ENCODE data around the gene F8A2. TPM values are rescaled to one million over a fixed set of nuclear protein-coding genes. Genes with fewer than 3 reads are reported as not detected.
"Not testable (repeated sequence)": the region's sequence is repeated elsewhere in the genome, so short reads cannot be mapped to it uniquely, and the experiment has no call there.

The F8A2 gene
- total RNA-seq: not detected
- long read RNA-seq: 0 reads

DNA sequence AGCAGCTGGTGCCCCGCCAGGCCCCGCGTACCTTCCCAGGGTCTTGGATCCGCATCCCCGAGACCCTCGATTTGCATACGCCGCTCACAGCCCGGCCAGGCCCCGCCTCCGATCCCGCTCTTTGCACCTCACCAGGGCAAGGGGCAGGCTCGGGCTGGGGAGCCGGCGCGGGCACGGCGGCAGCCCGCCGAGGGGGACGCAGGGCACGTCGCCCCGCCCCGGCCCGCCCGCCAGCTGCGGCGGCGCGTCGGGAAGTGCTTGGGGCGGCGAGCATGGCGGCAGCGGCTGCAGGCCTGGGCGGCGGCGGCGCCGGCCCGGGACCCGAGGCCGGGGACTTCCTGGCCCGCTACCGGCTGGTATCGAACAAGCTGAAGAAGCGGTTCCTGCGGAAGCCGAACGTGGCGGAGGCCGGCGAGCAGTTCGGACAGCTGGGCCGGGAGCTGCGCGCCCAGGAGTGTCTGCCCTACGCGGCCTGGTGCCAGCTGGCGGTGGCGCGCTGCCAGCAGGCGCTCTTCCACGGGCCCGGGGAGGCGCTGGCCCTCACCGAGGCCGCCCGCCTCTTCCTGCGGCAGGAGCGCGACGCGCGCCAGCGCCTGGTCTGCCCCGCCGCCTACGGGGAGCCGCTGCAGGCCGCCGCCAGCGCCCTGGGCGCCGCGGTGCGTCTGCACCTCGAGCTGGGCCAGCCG is at the start of gene F8A2:
TSS of gene F8A2 (plus strand) at position 253 of the 686 bp plus-strand sequence. CDS start at position 273, 20 bp downstream.
- DNase-seq (ENCODE audit: low spot score): not testable (repeated sequence)

DNA sequence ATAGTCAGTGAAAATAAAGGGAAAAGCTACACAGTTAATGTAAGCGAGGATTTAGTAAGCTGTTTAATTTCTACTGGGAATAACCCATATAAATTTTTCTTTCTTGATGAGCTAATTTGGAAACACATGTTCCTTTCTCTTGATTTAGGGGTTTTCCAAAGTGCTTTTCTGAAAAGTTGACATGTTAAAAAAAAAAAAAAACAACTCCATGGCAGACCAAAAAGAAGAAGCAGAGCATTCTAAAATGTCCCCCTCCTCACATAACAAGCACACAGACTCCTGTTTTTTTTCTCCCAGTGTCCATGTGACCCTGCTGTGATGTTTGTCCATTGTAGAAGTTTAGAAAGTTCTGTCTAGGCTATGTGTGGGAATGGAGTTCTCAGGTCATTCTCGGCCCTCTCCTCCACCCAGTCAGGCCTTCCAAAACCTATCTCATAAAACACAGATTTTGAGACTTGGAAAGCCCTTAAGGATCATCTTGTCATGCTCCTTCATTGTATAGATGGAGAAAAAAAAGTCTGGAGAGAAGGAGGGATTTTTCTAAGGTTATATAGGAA is 48.3 kb upstream of the F8A2 start:
- DNase-seq (ENCODE audit: low spot score): no peak

- DNase-seq (ENCODE audit: low spot score): no peak
Observed at GRCh38 chrX:155334486-155335336, 47.2 kb upstream of the F8A2 start, which contains the start of gene CLIC2. CLIC2 (minus strand) TSS chrX:155334614; CDS start chrX:155334427, 187 bp downstream.

- DNase-seq (ENCODE audit: low spot score): not testable (repeated sequence)
Observed at GRCh38 chrX:155335337-155335712, 46.6 kb upstream of the F8A2 start.

DNA sequence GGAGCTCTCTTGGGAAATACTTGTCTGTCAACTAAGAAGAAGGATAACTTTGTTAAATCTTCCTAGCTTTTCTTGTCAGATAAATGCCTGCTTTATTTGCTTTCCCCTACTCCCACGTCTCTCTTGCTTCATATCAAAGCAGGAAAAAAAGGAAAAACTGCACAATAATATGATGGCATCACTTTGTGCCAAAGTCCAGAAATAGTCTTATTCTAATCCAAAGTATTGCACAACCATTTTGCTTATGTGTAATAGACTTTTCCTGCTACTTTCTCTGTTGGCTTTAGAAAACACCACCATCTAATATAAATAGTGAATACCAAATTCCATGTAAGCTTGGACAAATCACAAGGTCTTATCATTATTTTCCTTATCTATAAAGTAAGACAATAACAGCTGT is 36.2 kb upstream of the F8A2 start:
- not testable (repeated sequence) for DNase-seq (ENCODE audit: low spot score)

GRCh38 chrX:155349448-155349847 is 32.4 kb upstream of the F8A2 start:
- DNase-seq (ENCODE audit: low spot score): not testable (repeated sequence)

- DNase-seq (ENCODE audit: low spot score): not testable (repeated sequence)
Observed at GRCh38 chrX:155363712-155364111, 18.2 kb upstream of the F8A2 start.

DNA sequence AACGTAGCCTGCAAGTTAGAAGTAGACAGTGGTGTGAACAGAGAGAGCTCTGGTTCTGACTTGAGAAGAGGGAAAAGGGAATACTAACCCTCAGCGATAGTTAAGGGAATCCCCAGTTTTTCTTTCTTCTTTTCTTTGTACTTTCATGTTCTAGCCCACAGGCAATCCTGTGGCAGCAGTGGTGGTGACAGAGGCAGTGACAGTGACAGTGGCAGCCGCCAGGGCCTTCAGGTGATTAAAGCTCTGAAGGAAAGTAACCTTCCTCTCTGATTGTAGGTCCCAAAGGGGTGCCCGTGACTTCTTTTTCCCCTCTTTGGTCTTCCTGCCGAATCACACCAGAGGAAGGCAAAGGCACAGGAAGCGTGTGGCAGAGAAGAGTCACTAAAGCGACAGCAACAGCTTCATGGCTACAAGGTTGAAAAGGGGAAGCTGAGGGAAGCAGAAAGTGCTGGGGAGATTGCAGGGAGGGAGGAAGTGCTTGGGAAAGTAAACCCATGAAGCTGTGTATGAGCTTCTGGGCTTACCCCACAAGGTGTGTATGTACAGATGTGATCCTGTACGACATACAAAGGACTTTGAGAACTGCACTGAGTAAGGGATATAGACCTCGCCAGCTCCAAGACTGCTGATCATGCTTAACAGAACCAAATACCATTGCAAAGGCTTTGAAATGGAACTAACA is 8.0 kb upstream of the F8A2 start:
- not testable (repeated sequence) for DNase-seq (ENCODE audit: low spot score)

- not testable (repeated sequence) for DNase-seq (ENCODE audit: low spot score)
Observed at GRCh38 chrX:155379802-155380201, 2.1 kb upstream of the F8A2 start.

DNA sequence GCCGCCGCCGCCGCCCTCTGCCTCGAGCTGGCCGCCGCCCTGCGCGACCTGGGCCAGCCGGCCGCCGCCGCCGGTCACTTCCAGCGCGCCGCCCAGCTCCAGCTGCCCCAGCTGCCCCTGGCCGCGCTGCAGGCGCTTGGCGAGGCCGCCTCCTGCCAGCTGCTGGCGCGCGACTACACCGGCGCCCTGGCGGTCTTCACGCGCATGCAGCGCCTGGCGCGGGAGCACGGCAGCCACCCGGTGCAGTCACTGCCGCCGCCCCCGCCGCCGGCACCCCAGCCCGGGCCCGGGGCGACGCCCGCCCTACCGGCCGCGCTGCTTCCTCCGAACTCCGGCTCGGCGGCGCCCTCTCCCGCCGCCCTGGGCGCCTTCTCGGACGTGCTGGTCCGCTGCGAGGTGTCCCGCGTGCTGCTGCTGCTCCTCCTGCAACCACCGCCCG is 653 bp downstream of the F8A2 start:
- DNase-seq (ENCODE audit: low spot score): not testable (repeated sequence)

GRCh38 chrX:155389634-155390033 is 7.7 kb downstream of the F8A2 start:
- no peak for DNase-seq (ENCODE audit: low spot score)

DNA sequence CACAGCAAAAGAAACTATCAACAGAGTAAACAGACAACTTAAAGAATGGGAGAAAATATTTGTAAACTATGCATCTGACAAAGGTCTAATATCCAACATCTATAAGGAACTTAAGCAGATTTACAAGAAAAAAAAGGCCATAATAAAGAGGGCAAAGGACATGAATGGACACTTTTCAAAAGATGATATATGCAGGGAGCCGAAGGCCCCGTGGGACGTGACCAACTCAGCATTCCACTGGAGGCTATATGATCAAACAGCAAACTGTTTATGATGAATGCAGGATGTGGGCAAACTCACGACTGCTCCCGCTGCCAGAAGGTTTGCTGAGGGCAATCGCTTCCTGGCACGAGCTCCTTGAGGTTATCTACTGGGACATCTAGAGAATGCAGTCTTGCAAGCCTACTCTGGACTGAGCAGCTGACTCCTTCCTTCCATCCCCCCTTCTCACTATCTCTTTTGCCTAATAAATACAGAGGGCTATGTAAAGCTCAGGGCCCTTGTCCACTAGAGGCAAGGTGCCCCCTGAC is 12.9 kb downstream of the F8A2 start:
- not testable (repeated sequence) for DNase-seq (ENCODE audit: low spot score)

DNA sequence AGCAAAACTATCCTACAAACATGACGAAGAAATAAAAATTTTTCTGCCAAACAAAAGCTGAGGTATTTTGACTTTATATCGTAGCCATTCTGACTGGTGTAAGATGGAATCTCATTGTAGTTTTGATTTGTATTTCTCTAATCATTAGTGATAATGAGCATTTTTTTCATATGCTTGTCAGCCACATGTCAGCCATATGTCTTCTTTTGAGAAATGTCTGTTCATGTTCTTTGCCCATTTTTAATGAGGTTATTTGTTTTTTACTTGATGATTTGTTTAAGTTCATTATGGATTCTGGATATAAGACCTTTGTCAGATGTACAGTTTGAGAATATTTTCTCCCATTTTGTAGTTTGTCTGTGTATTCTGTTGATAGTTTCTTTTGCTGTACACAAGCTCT is 24.5 kb downstream of the F8A2 start:
- no peak for DNase-seq (ENCODE audit: low spot score)

GRCh38 chrX:155417769-155418168 is 35.9 kb downstream of the F8A2 start:
- DNase-seq (ENCODE audit: low spot score): no peak

Small RNA genes within 50 kb of the gene (microRNA-seq; reads per million reads assigned to microRNA genes)
- gene MIR1184-2 (ENCODE audit: borderline number of aligned reads): not detected

Other genes with a start within 250 kb of the F8A2 start
- gene VBP1, start 165.6 kb upstream of the F8A2 start, total RNA-seq: 32.3 TPM
- gene RAB39B, start 117.6 kb upstream of the F8A2 start, total RNA-seq: 0.13 TPM
- gene CLIC2, start 47.5 kb upstream of the F8A2 start, total RNA-seq: 20.8 TPM
- 19.4 TPM for gene F8A3, start 76.5 kb downstream of the F8A2 start, total RNA-seq
- 2.0 TPM for gene SPRY3, start 230.5 kb downstream of the F8A2 start, total RNA-seq
- 20.5 TPM for gene TMLHE, start 230.9 kb downstream of the F8A2 start, total RNA-seq